Activated B cell treated with CpG ODN at 0.5 μM for 24 hours (primary cell): ENCODE data around the gene SAYSD1. TPM values are rescaled to one million over a fixed set of nuclear protein-coding genes. Genes with fewer than 3 reads are reported as not detected.

Source experiments
- ATAC-seq: fragments of 200-7000 bp; cut with Tn5 transposase; one replicate; pipeline ENCODE4 v1.10.0; 2021; ENCODE audit warnings: low read depth, mild to moderate bottlenecking, moderate library complexity
- CTCF ChIA-PET: fragments of 350-600 bp; sonication (Branson Sonifier 250); formaldehyde crosslinking; loops from one replicate; lab custom pipeline; 2021; ENCODE audit warnings: antibody characterized with exemption; lab: Charles Lee
- POLR2A ChIA-PET: fragments of 350-600 bp; sonication (Branson Sonifier 250); formaldehyde crosslinking; loops from one replicate; lab custom pipeline; 2021; ENCODE audit warnings: antibody characterized with exemption; lab: Charles Lee
- DNase-seq: peaks from one replicate; pipeline ENCODE4 v3.0.0; 2022
- H3K27ac Mint-ChIP-seq: one replicate; pipeline ENCODE4 v1.8.0; 2020; ENCODE audit warnings: mixed read lengths
- H3K27me3 Mint-ChIP-seq: one replicate; pipeline ENCODE4 v1.8.0; 2021; ENCODE audit warnings: mixed read lengths
- H3K36me3 Mint-ChIP-seq: one replicate; pipeline ENCODE4 v1.8.0; 2021; ENCODE audit warnings: low read depth, mixed read lengths
- H3K4me1 Mint-ChIP-seq: one replicate; pipeline ENCODE4 v1.8.0; 2021; ENCODE audit warnings: mixed read lengths
- H3K4me3 Mint-ChIP-seq: one replicate; pipeline ENCODE4 v1.8.0; 2020; ENCODE audit warnings: mild to moderate bottlenecking, mixed read lengths
- H3K9me3 Mint-ChIP-seq: one replicate; pipeline ENCODE4 v1.8.0; 2020; ENCODE audit warnings: mixed read lengths
- intact Hi-C: fragments of 100-400 bp; cut with micrococcal nuclease; formaldehyde crosslinking; loops from one replicate; pipeline ENCODE4 v1.15.1; 2024
- total RNA-seq: library from RNA; stranded (reverse); gene quantifications from 2 replicates; pipeline ENCODE4 v1.2.3, GENCODE V29; 2022
- TF ChIP-seq, protein P1 (sequence below): fragments of 200-600 bp; IDR thresholded peaks from one replicate; pipeline ENCODE4 v1.8.0; 2022; ENCODE audit warnings: antibody characterized with exemption, mild to moderate bottlenecking

The SAYSD1 gene
- total RNA-seq, 1 donor from 2014 or later, result 9.6 TPM

DNA sequence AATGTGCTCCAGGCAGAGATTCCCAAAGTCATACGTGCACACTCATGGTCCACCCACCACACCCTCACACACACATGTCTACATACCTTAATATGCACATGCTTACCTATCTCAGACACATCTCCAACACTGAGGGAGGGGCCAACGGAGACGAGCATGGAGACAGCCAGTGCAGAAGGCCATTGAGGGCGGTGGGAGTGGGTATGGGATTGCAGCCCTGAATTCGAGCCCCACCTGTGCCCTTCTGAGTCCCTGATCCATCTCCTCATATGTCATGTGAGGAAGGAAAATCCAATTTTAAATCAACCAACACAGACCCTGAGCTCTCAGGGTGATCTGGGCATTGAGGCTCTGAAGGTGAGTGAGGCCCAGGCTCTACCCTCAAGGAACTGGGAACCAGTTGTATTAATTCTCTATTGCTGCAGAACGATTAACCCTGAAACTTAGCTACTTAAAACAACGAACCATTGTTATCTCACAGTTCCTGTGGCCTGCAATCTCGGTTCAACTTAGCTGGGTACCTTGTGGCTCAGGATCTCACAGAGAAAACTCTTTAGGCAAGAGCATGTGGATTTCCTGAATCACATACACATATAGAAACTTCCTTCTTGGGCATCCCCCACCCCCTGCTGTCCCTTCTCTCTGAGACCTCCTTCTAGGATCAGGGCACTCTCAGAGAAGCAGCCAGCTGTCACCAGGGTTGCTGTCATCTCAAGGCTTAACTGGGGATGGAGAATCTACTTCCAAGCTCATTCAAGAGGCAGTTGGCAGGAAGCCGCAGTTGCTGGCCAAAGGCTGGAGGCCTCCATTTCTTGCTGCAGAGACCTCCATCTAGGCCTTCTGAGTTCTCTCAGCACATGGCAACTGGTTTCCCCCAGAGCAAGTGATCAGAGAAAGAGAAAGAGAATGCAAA is 38.1 kb downstream of the SAYSD1 start:
- ATAC-seq (no peak), DNase-seq (no peak)
- TF ChIP-seq, protein P1, sequence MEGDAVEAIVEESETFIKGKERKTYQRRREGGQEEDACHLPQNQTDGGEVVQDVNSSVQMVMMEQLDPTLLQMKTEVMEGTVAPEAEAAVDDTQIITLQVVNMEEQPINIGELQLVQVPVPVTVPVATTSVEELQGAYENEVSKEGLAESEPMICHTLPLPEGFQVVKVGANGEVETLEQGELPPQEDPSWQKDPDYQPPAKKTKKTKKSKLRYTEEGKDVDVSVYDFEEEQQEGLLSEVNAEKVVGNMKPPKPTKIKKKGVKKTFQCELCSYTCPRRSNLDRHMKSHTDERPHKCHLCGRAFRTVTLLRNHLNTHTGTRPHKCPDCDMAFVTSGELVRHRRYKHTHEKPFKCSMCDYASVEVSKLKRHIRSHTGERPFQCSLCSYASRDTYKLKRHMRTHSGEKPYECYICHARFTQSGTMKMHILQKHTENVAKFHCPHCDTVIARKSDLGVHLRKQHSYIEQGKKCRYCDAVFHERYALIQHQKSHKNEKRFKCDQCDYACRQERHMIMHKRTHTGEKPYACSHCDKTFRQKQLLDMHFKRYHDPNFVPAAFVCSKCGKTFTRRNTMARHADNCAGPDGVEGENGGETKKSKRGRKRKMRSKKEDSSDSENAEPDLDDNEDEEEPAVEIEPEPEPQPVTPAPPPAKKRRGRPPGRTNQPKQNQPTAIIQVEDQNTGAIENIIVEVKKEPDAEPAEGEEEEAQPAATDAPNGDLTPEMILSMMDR, result no peak
- CTCF ChIA-PET, result interaction anchor here (1.1 kb wide), 1 partner anchor 12 kb away, joined by 3 read pairs; no protein-coding TSS in a partner anchor
- Mint-ChIP-seq H3K9me3 (no peaks in the 10 kb centered on the region), H3K27me3 (peaks cover 5% of the 10 kb centered on the region), H3K27ac (no peak overlapping the region), H3K36me3 (no peaks in the 10 kb centered on the region), H3K4me3 (no peak overlapping the region), H3K4me1 (no peaks in the 10 kb centered on the region)
- intact Hi-C loops, result no loop called here
- POLR2A ChIA-PET, result no interaction called here

DNA sequence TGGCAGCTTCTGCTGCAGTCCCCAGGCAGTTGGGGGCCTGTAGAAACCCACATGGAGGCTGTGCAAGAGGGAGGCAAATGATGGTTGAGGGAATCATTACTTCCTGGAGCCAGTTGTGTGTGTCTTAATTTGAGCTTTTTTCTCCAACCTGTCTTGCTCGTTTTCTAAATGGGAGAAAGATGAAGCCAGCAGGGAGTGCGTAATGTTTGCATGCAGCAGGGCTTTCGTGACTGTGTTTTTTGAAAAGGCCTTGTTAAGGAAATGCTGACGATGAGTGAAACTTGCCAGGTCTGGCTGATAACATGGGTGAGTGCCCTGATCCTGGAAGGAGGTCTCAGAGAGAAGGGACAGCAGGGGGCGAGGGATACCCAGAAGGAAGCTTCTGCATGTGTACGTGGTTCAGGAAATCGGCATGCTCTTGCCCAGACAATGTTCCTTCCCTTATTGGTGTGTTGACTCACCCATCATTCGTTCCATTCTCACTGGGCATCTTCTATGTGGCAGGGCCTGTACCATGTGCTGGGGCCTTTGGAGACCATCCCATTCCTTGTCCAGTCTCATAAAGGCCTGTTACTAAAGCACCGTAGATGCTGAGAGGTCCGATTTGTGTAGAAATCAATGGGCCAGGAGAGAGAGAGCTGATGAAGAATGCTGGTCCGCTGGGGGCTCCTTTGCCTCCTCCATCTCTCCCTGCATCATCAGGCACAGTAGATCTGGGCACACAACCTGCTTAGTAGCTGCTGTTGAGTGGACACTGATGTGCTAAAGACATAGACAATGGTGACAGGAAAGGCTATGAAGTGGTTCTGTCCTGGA is 39.0 kb downstream of the SAYSD1 start:
- ChIA-PET CTCF (interaction anchor here (1.1 kb wide), 1 partner anchor 12 kb away, joined by 3 read pairs; no protein-coding TSS in a partner anchor), POLR2A (no interaction called here)
- no peaks in the 10 kb centered on the region for H3K9me3 Mint-ChIP-seq
- intact Hi-C loops, result no loop called here
- TF ChIP-seq, protein P1, result no peak
- DNase-seq (no peak), ATAC-seq (no peak)
- no peaks in the 10 kb centered on the region for H3K4me1 Mint-ChIP-seq
- no peak overlapping the region for H3K4me3 Mint-ChIP-seq
- no peaks in the 10 kb centered on the region for H3K36me3 Mint-ChIP-seq
- H3K27ac Mint-ChIP-seq, result no peak overlapping the region
- peaks cover 5% of the 10 kb centered on the region for H3K27me3 Mint-ChIP-seq

DNA sequence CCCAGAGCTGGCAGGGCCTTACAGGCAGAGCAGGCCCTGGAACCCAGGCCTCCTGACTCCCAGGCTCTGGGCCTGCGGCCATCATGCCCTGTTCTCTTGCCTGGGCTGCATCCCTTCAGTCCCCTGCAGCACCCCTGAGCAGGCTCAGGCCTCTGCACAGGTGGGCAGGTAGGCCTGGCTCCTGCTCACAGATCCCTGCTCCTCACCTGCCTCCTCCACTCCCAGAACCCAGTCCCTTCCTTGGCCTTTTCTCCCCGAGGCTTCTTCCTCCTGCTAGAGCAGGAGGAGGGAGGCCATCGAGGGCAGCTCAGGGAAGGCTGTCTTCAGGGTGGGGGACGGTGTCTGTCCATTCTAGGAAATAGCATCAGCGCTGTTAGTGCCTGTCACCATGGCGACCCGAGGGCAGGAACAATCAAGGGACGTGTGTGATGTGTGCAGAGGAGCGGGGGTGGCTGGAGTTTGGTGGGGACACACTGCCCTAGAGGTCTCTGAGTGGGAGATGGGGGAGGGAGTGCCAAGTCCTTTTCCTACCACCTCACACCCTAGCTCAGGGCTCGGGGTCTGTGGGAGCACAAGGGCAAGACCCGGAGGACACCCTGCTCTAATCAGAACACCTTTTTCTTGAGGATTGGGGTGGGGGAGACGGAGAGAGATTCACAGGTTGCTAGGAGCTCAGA is 39.8 kb downstream of the SAYSD1 start:
- Mint-ChIP-seq H3K36me3 (no peaks in the 10 kb centered on the region), H3K9me3 (no peaks in the 10 kb centered on the region), H3K4me1 (no peaks in the 10 kb centered on the region), H3K4me3 (no peak overlapping the region), H3K27ac (no peak overlapping the region), H3K27me3 (peaks cover 5% of the 10 kb centered on the region)
- intact Hi-C loops, result no loop called here
- CTCF ChIA-PET, result no interaction called here
- DNase-seq (no peak), ATAC-seq (no peak)
- TF ChIP-seq, protein P1, result no peak
- POLR2A ChIA-PET, result no interaction called here

DNA sequence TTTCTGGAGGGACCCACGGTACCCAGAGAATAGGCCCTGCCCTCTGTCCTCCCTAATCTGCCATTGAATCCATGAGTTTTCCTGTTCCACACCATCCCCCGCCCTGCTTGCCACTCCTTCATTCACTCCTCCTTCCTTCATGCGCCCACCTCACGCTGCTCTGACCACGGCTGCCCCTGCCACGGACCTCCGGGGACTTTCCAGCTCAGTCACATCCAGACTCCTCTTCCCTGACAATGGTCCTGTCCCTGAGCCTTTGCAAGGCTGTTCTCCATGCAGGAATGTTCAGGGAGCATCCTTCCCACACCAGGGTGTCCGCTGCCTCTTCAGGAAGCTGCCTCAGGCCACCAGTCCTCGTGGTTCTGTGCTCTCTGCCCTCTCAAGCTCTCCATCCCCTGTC is 40.5 kb downstream of the SAYSD1 start:
- H3K9me3 Mint-ChIP-seq, result no peaks in the 10 kb centered on the region
- ATAC-seq, result no peak
- intact Hi-C loops, result no loop called here

More for the DNA sequence above, 40.5 kb downstream of the SAYSD1 start:
- Mint-ChIP-seq H3K4me3 (no peak overlapping the region), H3K27ac (no peak overlapping the region), H3K36me3 (no peaks in the 10 kb centered on the region), H3K27me3 (peaks cover 5% of the 10 kb centered on the region), H3K4me1 (no peaks in the 10 kb centered on the region)
- ChIA-PET POLR2A (no interaction called here), CTCF (no interaction called here)
- TF ChIP-seq, protein P1, result no peak
- DNase-seq, result no peak
